Measurements from ENCODE around the gene ETFB.
"Not testable (repeated sequence)": the region's sequence is repeated elsewhere in the genome, so short reads cannot be mapped to it uniquely, and the experiment has no call there.

Gene ETFB

GRCh38 chr19:51365965-51366388, at the start of gene ETFB:
Gene ETFB, minus strand, starts transcription at chr19:51366388. Its CDS starts 62 bp downstream, at chr19:51366326.
- DNase-seq (ENCODE audit: low spot score): no peak

DNA sequence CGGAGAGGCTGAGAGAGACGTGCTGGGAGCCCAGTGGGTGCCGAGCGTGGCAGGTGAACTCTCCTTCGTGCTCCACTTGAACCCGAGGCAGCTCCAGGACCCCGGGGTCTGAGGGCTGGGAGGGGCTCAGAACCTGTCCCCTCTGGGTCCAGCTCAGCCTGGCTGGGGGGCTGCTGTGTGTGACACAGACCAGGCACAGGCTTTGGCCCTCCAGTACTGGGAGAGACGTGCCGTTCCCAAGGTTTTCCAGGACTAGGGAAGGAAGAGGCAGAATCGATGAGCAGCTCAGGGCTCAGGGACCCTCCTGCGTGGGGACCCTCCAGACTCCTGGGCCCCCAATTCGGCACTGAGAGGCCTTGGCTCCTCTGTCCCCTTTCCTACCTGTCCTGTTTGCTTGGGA, 49.0 kb upstream of the ETFB start:
- DNase-seq (ENCODE audit: low spot score): no peak

- DNase-seq (ENCODE audit: low spot score): no peak
These were observed 45.0 kb upstream of the ETFB start for GRCh38 chr19:51410950-51411748.

DNA sequence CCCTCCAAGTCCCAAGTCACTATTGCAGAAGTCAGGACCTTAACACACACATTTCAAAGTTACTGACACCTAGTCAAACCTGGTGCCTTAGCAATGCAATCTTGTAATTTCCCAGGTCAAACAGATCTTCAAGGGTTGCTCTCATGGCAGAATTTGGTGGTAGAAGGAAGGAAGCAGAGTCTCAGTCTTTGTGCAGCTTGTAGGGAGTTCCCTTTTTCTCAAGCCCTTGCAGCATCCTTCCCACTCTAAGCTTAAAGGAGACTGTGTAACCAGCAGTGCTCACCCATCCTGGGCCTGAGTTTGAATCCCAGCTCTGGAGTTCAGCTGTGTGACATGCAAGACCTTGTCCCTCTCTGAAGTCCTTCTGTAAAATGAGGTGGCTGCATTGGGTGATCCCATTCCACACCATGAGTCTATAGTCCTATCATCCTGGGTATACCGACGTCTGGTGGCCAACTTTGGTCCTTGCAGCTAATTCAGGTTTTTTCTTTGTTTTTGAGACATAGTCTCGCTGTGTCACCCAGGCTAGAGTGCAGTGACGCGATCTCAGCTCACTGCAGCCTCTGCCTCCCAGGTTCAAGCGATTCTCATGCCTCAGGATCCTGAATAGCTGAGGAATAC, 41.4 kb upstream of the ETFB start:
- DNase-seq (ENCODE audit: low spot score): peak; percentile 22

GRCh38 chr19:51402117-51402516, 35.9 kb upstream of the ETFB start:
- DNase-seq (ENCODE audit: low spot score): no peak

GRCh38 chr19:51399936-51400335, 33.7 kb upstream of the ETFB start:
- DNase-seq (ENCODE audit: low spot score): not testable (repeated sequence)

DNA sequence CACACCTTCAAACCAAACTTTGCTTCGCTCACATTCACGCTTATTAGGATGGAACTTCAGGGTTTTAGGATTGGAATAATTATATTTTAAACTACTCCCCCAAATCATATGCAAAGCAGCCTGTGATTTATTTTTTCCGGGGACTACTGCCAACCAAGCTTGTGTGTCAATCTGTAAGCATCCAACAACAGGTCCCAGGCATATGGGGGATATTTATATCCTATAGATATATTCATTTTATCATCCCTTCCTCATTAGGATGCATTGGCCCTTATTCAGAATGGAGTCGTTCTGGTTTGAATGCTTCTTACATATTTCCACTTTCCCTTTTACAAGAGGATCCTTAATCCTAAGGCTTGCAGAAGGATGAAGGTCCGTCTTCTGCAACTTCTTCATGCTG, 33.0 kb upstream of the ETFB start:
- no peak for DNase-seq (ENCODE audit: low spot score)

- peak; percentile 26 for DNase-seq (ENCODE audit: low spot score)
These were observed 32.0 kb upstream of the ETFB start for GRCh38 chr19:51398096-51398704.

- DNase-seq (ENCODE audit: low spot score): not testable (repeated sequence)
These were observed 31.3 kb upstream of the ETFB start for GRCh38 chr19:51397453-51397852.

- DNase-seq (ENCODE audit: low spot score): no peak
These were observed 30.0 kb upstream of the ETFB start for GRCh38 chr19:51396175-51396574.

- peak; percentile 91 for DNase-seq (ENCODE audit: low spot score)
These were observed 28.1 kb upstream of the ETFB start for GRCh38 chr19:51394050-51394836.

DNA sequence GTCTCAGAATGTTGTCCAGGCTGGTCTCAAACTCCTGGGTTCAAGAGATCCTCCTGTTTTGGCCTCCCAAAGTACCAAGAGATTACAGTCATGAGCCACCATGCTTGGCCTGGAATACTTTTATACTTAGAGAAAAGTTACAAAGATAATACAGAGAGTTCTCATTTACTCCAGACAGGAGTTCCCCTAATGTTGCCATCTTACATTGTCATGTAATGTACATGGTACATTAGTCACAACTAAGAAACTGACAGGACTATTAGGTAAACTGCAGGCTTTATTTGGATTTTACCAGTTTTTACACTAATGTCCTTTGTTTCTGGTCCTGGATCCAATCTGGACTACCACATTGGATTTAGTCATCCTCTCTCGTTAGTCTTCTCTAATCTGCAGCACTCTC, 26.5 kb upstream of the ETFB start:
- DNase-seq (ENCODE audit: low spot score): no peak

GRCh38 chr19:51391073-51391611, 25.0 kb upstream of the ETFB start:
- no peak for DNase-seq (ENCODE audit: low spot score)

GRCh38 chr19:51389143-51389542, 23.0 kb upstream of the ETFB start:
- no peak for DNase-seq (ENCODE audit: low spot score)

DNA sequence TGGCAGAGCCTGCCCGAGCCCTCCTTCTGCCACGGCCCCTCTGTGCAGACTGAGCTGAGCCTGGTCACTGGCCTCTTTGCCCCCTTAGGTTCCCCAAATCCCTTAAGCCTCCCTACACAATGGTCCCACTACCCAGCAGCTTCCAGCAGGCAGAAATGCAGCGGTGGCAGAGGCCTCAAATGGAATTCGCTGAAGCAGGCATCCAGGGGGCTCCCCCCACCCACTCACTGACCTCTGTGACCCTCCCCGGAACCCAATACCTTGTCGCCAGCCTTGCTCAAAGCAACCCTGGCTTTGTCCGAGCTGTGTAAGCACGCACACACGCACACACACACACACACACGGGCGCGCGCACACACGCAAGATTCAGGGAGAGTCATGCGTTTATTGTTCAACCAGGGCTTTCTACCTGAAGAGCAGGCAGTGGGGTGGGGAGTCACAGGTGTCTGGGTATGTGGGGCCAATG, 21.8 kb upstream of the ETFB start, which contains the start of gene LIM2:
Gene LIM2, minus strand, starts transcription at position 51 of the 466 bp plus-strand sequence. CDS start 531 bp downstream, outside the sequence.
- DNase-seq (ENCODE audit: low spot score): no peak

DNA sequence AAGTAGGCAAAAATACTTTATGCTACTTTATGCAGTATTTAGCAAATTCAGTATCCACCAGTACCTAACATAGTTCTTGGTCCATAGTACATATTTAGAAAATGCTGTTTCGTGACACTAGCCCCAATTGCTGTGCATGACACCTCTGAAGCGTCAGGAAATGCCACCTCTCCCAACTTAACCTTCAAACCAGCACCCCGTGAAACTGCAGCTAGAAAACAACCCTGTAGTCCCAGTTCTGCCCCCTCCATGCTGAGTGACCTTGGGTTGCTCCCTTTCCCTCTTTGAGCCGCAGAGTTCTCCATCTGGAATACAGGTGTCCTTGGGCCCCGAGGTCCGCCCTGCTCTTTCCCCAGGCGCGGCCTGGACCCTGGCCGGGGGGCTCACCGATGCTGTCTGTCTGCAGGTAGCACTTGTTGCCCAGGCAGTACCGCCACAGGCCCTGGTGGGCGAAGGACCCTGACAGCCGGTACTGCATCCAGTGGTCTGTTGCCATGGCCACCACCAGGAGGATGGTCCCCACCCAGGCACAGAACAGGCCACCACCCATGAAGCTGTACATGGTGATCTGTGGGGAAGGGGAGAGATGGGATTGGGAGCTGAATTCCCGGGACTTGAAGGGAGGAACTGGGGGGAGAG, 20.8 kb upstream of the ETFB start:
- no peak for DNase-seq (ENCODE audit: low spot score)

DNA sequence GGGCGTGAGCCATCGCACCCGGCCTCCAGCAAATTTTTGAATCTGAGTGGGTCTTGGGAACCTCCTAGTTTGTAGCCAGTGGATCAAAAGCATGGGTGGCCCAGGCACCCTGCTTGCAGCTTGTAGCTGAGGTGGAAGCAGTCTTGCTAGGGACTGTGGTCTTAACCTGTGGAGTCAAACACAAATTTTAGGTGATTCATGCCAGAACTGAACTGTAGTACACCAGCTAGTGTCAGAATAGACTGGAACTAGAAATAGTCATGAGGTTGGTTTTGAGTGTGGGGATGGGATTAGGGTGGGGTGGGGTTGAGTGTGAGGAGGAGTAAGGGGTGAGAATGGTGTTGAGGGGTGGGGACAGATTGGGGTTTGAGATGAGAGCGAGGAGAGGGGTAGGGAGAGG, 15.8 kb upstream of the ETFB start:
- DNase-seq (ENCODE audit: low spot score): no peak

DNA sequence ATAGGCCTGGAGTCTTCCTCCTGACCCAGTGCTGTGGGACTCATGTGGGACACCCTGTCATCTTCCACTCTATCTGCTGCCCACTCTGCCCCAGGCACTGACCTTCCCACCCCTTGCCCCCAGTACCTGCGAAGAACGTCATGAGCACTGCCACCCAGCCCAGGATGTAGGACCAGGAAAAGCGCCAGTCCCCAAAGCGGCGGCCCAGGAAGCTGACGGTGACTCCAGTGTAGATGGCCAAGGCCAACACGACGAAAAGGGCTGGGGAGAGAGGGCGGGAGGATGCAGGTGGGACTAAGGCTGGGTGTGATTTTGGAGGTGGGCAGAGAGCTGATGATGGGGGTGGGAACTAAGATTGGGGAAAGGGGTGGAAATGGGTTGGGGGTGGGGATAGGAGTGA, 14.2 kb upstream of the ETFB start:
- no peak for DNase-seq (ENCODE audit: low spot score)

DNA sequence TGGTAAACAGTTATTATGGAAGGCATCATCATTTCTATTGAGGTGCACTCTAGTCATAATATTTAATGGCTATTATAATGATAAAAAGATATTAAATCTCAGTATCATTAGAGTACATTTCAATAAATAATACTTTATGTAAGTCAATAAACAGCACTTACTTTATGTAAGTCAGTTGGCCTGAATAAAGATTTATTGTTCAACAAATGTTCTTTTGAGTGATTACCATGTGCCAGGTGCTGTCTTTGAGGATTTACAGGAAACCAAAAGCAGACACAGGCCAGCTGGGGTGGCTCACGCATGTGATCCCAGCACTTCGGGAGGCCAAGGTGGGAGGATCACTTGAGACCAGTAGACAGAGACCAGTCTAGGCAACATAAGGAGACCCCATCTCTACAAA, 11.2 kb upstream of the ETFB start:
- DNase-seq (ENCODE audit: low spot score): no peak

DNA sequence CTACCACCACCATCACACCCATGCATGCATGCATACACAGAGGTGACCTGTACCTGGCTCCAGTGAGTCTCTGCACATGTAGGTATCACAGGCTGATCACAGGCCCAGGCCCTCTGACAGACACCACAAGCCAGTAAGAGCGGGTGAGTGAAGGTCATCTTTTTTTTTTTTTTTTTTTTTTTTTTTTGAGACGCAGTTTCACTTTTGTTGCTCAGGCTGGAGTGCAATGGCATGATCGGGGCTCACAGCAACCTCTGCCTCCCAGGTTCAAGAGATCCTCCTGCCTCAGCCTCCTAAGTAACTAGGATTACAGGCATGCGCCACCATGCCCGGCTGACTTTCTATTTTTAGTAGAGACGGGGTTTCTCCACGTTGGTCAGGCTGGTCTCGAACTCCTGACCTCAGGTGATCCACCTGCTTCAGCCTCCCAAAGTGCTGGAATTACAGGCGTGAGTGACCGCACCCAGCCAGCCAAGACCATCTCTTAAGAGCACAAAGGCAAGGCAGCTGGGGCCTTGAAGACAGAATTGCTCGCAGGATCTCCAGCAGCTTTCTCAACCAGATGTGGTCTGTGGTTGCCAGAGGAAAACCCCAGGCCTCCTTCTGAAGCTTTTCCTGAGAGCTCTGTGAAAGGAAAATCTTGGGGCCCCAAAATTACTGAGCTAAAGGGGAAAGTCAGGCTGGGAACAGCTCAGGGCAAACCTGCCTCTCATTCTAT, 9.5 kb upstream of the ETFB start:
- peak; percentile 30 for DNase-seq (ENCODE audit: low spot score)
